SK-N-SH treated with all-trans-retinoic acid at 6 μM for 48 hours (cell line): ENCODE data around the gene TBC1D2B.

ENCODE experiments used
- ESRRG ChIP-seq: fragments of 250-450 bp; sonication (Bioruptor Pico); IDR thresholded peaks from 2 replicates; pipeline ENCODE4 v1.6.1; 2021; ENCODE audit warnings: mild to moderate bottlenecking
- OSR1 ChIP-seq: fragments of 250-450 bp; sonication (Bioruptor Pico); IDR thresholded peaks from 2 replicates; pipeline ENCODE4 v1.8.0; 2022; ENCODE audit warnings: moderate library complexity, mild to moderate bottlenecking, inconsistent platforms
- ZNF70 ChIP-seq: fragments of 450-650 bp; formaldehyde crosslinking; IDR thresholded peaks from 2 replicates; pipeline ENCODE4 v1.5.0; 2020; ENCODE audit warnings: mild to moderate bottlenecking, moderate library complexity

GRCh38 chr15:78045189-78045588, 32.3 kb downstream of the TBC1D2B start:
- TF ChIP-seq ZNF70 (CRISPR knock-in tag) (no peak), ESRRG (no peak), OSR1 (CRISPR knock-in tag) (no peak)
